ENCODE results near the gene MIGA1.
"Not testable (repeated sequence)": the region's sequence is repeated elsewhere in the genome, so short reads cannot be mapped to it uniquely, and the experiment has no call there.

DNA sequence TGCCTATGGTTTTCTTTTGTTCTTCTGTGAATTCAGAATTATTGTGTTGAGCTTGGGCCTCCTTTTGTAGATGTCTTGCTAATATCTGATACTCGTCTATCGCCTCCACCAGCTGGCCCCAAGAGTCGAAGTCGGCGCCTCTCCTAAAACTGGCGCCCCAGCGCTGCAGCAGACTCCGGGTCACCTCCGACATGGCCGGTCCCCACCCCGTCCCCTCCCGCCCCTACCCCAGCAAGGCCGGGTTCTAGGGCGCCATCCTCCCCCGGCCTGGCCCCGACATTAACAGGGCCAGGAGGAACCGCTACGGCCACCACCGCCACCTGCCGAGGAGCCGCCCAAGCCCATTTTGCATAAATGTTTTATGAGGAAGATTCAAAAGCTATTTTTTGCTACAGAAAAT lies 32.1 kb downstream of the MIGA1 start:
- TF ChIP-seq, protein P1, sequence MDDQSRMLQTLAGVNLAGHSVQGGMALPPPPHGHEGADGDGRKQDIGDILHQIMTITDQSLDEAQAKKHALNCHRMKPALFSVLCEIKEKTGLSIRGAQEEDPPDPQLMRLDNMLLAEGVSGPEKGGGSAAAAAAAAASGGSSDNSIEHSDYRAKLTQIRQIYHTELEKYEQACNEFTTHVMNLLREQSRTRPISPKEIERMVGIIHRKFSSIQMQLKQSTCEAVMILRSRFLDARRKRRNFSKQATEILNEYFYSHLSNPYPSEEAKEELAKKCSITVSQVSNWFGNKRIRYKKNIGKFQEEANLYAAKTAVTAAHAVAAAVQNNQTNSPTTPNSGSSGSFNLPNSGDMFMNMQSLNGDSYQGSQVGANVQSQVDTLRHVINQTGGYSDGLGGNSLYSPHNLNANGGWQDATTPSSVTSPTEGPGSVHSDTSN (IDR thresholded peaks at IDR 0.05; ENCODE audit: insufficient replicate concordance, low read depth, low read length): not testable (repeated sequence)
- not testable (repeated sequence) for TF ChIP-seq ATF7 (IDR thresholded peaks at IDR 0.05; ENCODE audit: low read depth); LARP7 (IDR thresholded peaks at IDR 0.05); EP300 (IDR thresholded peaks at IDR 0.05; ENCODE audit: borderline replicate concordance in 1 of 2, control insufficient read depth in 1 of 2, low read depth in 2 of 2, low read length in 2 of 2); POLR2A (IDR thresholded peaks at IDR 0.05; ENCODE audit: low read depth, low read length); CBX5 (IDR thresholded peaks at IDR 0.05; ENCODE audit: low read depth); ZSCAN29 (IDR thresholded peaks at IDR 0.05)
- TF ChIP-seq, protein P2, sequence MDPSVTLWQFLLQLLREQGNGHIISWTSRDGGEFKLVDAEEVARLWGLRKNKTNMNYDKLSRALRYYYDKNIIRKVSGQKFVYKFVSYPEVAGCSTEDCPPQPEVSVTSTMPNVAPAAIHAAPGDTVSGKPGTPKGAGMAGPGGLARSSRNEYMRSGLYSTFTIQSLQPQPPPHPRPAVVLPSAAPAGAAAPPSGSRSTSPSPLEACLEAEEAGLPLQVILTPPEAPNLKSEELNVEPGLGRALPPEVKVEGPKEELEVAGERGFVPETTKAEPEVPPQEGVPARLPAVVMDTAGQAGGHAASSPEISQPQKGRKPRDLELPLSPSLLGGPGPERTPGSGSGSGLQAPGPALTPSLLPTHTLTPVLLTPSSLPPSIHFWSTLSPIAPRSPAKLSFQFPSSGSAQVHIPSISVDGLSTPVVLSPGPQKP (IDR thresholded peaks at IDR 0.05; ENCODE audit: low read depth, low read length): not testable (repeated sequence)

All from GM12878 (cell line).